Dermis microvascular lymphatic vessel endothelial cell (primary cell): ENCODE measurements around the gene NDRG2. TPM values are rescaled to one million over a fixed set of nuclear protein-coding genes. Genes with fewer than 3 reads are reported as not detected.
A peak's percentile ranks its signal among the peaks of the same experiment; 100 is the strongest.
"Not testable (repeated sequence)": the region's sequence is repeated elsewhere in the genome, so short reads cannot be mapped to it uniquely, and the experiment has no call there.

ENCODE experiments used
- DNase-seq, 2 donors: peaks; one replicate each; pipeline versions ENCODE4 v3.0.0 to v3.0.0-alpha.2; 2010; ENCODE audit warnings: low read depth in 2 of 2
- total RNA-seq: library from RNA; depleted of rRNA; stranded (reverse); fragments of >200 nt; gene quantifications from 2 replicates; pipeline ENCODE4 v1.2.1, GENCODE V29; 2014

NDRG2 gene
- total RNA-seq, 1 donor from 2014 or later = 2.1 TPM

DNA sequence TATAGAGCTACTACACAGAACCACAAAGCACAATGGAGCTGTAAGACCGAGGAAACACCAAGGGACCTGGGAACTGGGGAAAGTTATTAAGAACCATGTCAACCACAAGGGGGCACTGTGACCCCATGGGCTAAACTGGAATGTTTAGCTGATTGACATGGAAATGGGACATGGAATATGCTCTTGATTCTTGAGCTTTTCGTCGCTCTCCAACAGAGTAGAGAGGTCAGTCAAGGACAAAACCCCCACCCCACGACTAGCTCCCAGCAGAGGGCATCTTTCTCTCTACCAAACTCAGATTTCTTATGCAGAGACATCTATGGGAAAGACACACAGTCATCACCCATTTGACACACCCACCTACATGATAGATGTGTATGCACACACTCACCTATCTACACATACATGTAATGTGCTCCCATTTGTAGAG is 10.1 kb downstream of the NDRG2 start:
- peak; percentile 76 to 86 for DNase-seq

DNA sequence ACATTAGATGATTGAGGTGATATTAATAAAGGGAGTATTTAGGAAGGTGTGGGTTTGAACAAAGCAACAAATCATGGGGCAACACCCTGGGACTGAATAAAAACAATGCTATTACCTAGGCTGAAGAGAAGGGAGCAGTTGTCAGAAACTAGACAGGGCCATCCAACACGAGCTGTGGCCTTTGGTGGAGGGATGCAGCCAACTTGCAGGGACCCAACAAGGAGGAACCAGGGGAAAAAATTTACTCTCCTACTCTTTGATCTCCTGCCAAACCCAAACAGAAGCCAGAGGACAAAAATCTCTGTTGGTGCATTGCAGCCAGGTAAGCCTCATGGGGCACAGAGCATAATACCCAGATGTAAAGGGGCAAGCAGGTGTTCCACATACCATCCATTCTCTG is 13.7 kb downstream of the NDRG2 start:
- DNase-seq = no peak

DNA sequence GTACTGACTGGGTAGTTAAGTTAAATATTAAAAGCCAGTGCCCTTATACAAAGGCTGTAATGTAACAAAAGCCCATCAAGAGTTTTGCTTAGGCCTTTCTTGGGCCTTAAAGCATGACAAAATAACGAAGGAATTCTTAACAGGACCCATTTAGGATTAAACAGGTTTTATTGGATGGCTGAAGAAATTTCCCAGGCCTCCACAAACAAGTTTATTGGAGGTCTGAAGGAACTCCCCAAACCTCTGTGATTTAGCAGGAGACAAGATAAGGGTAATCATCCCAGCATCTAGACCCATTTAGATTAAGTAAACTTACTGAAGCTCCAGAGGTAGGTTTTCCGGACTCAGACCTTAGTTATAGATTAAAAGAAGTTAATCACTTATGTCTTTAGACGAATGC is 15.1 kb downstream of the NDRG2 start:
- not testable (repeated sequence) for DNase-seq

DNA sequence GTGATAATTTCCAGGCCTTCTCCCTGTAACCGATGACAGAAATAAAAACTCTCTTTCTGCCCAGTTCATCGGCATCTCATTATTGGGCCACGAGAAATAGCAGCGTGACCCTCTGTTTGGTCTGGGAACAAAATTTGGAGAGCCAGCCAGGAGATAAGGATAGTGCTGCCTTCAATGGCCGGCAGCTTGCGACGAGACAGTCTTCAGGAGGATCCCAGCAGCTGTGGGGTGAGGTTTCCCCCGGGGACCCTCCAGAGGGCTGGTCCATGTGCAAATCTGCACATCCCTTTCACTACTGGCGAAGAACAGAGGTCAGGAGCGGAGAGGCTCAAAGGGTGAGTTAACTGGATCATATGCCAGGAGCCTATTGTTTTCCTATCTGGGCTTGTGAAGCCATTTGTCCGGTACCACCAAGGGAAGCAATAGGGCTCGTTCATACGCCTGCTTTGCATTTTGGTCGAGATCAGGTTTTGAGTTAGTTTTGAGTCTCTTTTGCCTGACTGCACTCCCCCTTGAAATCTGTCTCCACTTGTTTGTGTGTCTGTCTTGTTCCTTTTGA is 21.0 kb downstream of the NDRG2 start:
- no peak for DNase-seq

DNA sequence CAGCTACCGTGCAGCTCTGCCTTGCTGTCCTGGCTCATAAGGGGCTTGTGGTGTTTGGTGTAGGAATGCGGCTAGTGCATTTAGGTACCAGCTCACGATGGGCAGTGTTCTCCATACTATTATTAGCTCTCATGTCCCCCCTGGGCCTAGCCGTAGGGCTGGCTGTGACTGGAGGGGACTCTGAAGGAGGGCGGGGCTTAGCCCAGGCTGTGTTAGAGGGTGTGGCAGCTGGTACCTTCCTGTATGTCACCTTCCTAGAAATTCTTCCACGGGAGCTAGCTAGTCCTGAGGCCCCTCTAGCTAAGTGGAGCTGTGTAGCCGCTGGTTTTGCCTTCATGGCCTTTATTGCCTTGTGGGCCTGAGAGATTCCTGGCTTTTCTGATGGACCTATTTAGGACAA is 23.6 kb downstream of the NDRG2 start:
- DNase-seq = no peak

DNA sequence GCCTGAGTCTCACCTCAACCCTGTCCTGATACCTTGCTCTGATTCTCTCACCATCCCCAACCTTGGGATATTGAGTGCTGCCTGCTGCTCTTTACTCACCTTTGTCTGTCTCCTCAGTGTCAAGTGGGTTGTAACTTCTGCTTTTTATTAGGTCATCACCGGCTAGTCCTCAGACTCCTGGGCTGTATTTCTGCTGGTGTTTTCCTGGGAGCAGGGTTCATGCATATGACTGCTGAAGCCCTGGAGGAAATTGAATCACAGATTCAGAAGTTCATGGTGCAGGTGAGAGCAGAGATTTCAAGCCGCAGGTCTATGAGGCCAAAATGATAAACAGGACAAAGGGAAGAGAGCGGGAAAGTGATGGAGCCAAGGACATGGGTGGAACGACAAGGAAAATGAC is 25.3 kb downstream of the NDRG2 start:
- no peak for DNase-seq

DNA sequence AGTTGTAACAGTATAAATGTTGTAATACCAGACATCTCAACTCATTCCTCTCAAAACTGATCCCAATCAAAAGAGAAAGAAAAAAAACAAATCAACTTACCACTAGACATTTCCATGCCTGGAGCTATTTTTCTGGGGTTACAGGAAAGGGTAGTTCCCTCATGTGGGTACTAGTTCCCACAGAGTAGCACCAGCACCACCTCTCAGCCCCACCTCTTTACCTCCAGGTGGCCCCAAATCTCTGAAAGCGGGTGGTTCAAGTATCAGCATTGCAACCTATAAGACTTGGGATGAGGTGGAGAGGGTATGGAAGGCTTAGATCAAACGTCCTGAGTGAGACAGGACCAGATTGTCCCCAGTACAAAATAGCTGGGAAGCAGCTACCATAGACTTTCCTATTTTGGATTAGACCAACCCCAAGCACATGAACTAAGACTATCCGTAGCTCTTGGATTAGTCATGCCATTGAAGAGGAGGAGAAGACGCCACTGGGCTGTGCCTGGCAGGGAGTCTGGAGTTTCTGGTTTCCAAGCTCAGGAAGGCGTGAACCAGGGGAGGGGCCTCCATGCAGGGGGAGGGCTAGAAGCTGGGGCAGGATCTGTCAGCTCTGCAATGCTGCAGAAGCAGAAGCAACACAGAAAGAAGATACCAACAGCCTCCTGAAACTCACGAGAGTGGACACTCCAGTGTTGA is 26.0 kb downstream of the NDRG2 start, which contains the start of gene SLC39A2:
SLC39A2 (plus strand) TSS at position 620 of the 693 bp plus-strand sequence. CDS start 154 bp downstream, outside the sequence.
- DNase-seq = no peak

DNA sequence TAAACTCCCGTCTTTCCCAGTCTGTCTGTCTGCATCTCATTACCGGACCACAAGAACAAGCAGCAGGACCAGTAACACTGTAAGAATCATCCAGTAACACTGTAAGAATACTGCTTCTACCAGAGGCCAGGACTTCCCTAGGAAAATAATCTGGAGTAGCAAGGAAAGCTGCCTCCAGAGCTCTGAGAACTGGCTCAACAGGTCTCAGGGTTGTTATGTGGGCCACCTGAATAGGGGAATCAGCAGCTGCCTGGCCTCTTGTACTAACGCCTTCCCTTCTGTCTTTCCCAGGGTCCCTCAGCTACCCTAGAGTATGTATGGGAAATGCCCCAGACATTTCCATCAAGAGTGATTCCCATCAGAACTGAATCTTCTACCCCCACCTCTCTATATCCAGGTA is 26.7 kb downstream of the NDRG2 start:
- DNase-seq = no peak

DNA sequence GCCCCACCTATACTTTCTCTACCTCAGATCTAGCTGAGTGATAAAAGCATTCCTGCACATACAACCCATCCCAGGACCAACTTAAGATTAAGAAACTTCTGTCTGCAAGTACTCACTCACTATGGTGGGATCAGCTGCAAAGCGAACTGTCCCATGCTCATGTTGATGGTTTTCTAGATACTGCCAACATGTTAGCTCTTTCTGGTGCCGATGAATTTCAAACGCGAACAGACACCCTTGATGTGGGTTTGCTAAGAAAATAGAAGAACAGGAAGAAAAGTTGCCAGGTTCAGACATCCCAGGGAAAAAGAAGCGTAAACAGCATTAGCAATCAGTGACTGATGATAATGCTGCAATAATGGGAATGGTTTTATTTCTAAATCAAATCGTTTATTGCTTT is 27.3 kb downstream of the NDRG2 start:
- DNase-seq = no peak

DNA sequence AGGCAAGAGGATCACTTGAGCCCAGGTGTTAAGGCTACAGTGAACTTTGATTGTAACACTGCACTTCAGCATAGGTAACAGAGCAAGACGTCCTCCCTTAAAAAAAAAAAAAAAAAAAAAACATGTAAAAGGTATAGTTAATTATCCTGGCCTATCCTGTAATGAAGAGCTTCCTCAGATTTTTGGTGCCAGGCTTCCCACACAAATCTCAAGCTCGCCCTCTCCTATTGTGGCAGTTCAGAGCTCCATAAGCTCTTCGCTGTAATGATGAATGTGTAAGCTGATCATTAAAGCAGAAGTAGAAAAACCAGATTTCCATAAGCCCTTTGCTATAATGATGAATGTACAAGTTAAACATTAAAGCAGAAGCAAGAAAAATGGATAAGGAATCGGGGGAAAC is 27.7 kb downstream of the NDRG2 start:
- DNase-seq = no peak

DNA sequence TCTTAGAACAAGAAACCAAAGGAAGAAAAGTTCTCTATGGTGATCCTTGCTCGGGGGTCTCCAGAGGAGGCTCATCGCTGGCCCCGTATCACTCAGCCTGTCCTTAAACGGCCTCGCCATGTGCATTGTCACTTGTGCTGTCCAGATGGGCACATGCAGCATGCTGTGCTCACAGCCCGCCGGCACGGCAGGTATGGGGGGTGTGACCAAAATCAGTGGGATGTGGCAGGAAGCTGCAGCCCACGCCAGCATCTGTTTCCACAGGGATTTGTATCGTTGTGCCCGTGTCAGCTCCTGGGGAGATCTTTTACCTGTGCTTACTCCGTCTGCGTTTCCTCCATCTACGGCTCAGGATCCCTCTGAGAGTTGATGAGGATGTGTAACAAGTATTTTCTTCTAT is 28.3 kb downstream of the NDRG2 start:
- no peak for DNase-seq

DNA sequence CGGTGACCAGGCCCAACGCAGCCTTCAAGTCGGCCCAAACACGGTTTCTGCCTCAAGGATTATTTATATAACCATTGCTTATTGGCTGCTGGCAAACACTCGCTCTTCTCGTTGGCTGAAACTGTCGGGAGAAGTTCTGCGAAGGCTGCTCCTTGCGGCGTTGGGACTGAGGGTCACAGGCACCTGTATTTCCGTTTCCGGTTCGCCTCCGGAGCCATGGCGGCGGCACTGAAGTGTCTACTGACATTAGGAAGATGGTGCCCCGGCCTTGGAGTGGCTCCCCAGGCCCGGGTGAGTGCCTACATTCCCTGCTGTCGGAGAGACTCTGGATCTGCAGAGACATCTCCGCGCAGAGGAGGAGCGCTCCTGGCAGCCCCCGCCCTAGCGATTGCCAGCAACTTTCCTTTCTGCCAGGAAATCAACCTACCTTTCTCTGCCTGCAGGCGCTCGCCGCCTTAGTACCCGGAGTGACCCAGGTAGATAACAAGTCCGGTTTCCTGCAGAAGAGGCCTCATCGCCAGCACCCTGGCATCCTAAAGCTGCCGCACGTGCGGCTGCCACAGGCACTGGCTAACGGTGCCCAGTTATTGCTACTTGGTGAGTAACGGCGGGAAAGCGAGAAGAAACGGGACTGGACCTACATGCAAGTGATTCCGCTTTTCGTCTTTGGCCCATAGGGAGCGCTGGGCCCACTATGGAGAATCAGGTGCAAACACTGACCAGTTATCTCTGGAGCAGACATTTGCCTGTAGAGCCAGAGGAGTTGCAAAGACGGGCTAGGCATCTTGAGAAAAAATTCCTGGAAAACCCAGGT is 34.9 kb downstream of the NDRG2 start, which contains the start of gene METTL17:
METTL17 (plus strand) TSS at position 194 of the 814 bp plus-strand sequence; CDS start at position 217, 23 bp downstream.
- peak; percentile 46 to 90 for DNase-seq

DNA sequence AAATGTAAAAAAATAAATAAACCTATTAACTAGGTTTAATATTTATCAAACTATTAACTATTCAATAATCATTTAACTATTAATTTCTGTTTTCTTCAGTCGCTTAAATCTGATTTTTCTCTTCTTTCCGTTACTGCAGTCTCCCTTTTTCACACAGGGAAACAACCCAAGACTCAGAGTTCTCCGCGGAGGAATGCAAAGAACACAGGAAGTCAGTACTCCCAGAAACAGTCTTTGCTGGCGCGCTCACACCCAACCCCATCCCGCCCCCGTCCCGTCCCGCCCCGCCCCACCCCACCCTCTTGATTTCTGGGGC is 35.4 kb downstream of the NDRG2 start:
- DNase-seq = no peak

DNA sequence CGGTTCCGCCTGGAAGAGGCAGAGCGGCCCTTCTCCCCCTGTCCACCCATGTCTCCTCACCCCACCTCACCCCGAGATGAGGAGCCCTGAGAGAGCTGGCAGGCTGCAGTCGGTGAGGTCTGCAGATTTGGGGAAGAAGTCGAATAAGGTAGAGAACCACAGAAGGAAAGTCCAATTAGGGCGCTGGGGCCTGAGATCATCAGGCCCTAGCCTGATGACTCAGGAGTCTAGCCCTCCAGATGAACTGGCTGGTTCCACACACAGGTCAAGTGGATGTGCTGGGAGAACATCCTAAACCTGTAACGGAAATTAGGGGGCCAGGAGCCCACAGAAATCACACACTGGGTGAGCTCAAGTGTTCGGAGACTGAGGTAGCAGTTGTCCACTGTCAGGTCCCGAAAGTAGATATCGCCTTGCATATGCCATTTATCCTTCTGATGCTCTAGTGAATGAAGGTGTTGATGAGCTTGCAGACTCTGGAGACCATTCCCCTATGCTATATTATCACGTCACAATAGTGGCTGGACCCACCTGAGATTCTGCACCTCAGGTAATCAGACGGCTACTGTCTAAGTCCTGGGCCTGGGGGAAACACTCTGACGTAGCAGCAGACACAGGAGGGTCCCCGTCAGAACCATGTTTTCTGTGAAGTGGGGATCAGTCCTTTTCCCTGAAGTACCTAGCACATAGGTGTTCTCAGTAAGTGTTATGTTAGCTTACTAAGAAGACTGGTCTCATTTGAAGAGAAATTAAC is 36.0 kb downstream of the NDRG2 start:
- no peak for DNase-seq

DNA sequence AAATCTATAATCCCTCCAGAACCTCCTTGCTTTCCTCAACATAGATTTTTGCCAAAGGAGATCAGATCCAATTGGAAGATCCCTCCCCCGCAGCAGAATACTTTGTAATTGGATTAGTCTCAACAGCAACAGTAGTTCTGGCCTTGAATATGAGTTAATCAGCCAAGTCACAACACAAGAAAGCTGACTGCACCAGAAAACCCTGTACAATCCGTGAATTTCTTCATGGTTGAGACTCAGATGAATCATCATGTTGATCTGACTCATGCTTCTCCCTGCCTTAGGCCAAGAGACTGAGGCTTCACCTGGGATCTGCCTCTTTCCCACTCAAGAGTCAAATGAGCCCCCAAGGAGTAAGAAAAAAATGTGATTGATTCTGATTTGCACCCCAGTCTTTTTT is 38.0 kb downstream of the NDRG2 start:
- DNase-seq = peak in 1 of 2 donors; percentile 71

DNA sequence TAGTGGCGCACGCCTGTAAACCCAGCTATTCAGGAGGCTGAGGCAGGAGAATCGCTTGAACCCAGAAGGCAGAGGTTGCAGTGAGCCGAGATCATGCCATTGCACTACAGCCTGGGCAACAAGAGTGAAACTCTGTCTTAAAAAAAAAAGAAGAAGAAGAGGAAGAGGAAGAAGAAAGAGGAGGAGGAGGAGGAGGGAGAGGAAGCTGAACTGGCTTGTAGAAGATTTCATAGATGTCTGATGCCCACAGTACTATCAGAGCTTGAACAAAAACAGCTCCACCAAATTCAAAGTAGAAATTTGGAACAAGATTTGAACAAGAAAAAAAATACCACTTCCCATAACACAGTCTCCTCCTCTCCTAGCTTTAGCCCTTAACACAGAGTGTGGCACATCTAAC is 39.2 kb downstream of the NDRG2 start:
- DNase-seq = not testable (repeated sequence)

DNA sequence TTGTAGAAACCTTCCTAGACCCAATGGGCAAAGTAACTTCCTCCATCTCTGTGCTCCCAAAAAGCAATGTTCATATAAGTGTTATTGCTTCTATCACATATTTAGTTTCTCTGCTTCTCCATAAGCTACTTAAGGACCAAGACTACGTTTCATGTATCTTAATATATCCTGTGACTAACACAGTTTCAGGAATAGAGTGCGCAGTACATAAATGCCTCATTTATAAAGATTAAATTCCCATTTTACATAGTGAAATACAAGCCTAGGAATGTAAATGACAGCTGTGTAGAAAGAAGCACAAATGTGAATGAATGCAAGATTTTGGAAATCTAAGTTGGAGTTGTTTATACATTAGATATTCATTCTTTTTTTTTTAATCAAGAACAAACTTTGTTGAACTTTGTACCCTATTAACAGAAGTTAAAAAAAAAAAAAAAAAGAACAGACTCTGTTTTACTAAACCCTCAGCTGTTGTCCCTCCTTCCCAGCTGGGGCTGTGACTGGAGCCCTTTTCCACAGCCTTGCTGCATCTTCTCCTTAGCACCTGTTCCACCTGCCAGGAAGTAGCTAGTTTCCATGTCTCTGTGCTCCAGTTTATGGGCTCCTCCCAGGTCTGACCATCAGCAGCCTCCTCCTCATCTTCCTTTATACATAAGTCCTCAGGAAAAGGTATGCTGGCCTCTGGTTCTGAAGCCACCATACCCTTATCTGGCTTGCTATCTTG is 42.1 kb downstream of the NDRG2 start:
- DNase-seq = no peak

DNA sequence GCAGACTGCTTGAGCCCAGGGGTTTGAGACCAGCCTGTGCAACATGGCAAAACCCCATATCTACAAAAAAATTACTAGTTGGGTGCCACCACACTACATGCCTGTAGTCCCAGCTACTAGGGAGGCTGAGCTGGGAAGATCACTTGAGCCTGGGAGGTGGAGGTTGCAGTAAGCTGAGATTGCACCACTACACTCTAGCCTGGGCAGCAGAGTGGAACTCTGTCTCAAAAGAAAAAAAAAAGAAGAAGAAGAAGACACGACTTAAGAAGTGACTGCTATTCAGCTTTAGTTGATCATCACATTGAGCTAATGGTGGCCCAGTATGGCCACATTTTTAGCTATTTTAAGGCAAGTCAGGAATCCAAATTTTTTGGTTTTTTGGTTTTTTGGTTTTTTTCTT is 44.0 kb downstream of the NDRG2 start:
- DNase-seq = no peak

DNA sequence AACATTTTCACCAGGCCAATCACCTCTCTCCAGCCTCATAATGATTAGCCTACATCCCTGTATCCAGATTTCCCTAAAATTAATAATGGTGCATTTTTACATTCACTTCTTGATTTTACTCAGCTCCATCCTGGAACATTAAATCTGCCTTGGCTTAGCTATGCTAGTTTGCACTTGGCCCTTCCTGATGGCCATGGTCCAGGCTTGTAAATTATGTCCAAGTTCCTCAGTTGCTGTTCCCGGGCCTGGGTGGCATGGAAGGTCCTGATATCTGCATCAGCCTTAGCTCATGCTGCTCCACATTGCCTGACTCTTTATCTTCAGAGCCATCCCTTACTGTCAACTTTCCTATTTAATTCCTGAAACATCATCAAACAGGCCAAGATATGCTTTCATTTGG is 46.2 kb downstream of the NDRG2 start:
- DNase-seq = no peak

DNA sequence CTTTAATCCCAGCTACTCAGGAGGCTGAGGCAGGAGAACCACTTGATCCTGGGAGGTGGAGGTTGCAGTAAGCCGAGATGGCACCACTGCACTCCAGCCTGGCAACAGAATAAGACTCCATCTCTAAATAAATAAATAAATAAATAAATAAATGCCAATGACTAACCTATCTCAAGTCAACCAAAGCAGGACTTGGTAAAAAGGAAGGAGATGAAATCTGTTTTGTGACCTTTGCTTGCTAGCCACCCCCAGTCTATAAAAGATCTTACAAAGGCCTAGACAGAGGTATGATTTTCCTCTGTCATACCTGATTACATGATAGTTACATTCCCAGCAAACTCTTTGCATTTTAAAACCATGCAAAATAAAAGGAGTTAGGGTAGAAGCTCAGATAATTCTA is 48.6 kb downstream of the NDRG2 start:
- DNase-seq = peak in 1 of 2 donors; percentile 79

DNA sequence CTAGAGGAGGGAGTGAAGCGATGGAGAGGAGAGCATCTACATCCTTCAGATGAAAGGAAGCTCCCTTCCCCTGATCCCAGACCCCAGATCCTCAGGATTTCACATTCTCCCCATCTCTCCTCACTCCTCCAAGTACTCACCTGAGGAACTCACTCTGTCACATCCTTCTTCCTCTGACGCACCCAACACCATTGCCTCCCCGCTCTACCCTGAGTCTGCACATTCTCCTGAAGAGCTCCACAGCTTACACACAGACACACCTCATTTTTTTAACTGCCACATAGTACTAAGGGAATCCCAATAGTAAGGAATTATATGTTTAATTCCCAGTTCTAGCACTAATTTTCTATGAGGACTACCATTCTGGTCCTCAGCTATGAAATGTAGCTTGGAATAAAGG is 51.4 kb downstream of the NDRG2 start:
- DNase-seq = no peak
